Measurements from ENCODE around the gene GOLT1A.

GRCh38 chr1:204230211-204230610 lies 16.4 kb upstream of the GOLT1A start:
- TF ChIP-seq CTCF (IDR thresholded peaks at IDR 0.05) (no peak), POLR2A (IDR thresholded peaks at IDR 0.05) (no peak)

Data from lower leg skin (tissue), 3 donors.